H1 (cell line): ENCODE results near the gene ZNF652. TPM values are rescaled to one million over a fixed set of nuclear protein-coding genes. Genes with fewer than 3 reads are reported as not detected.

Experiments used
- CTCF ChIA-PET: fragments of 300-600 bp; sonication (Branson Sonifier 250); formaldehyde crosslinking; loops from one replicate; lab custom pipeline; 2021; ENCODE audit not compliant: partially characterized antibody; lab: Charles Lee
- POLR2A ChIA-PET: fragments of 300-600 bp; sonication (Branson Sonifier 250); formaldehyde crosslinking; loops from one replicate; lab custom pipeline; 2021; ENCODE audit warnings: inconsistent platforms; ENCODE audit not compliant: partially characterized antibody; lab: Charles Lee
- DNase-seq, 2 experiments: peaks; one replicate each; pipeline versions ENCODE4 v3.0.0 to v3.0.0-alpha.2; 2010 to 2022; ENCODE audit warnings: low spot score in 2 of 2, low read depth in 1 of 2, mixed read lengths in 1 of 2
- FAIRE-seq: peaks from 2 replicates; lab custom pipeline; 2011; peaks lifted over from hg19 to GRCh38; lab: Jason Lieb, UNC
- H2AFZ ChIP-seq: 2 replicates; pipeline ENCODE4 v1.8.1; 2012; ENCODE audit warnings: low read length, inconsistent platforms
- H2AK5ac ChIP-seq: 2 replicates; pipeline ENCODE4 v1.6.1; 2013; ENCODE audit warnings: low read depth, low read length
- H2BK120ac ChIP-seq: replicated peaks from 2 replicates; pipeline ENCODE3; 2013; ENCODE audit warnings: low read depth, low read length, inconsistent platforms
- H2BK12ac ChIP-seq: 2 replicates; pipeline ENCODE4 v1.6.1; 2013; ENCODE audit warnings: low read depth, low read length
- H2BK15ac ChIP-seq: 2 replicates; pipeline ENCODE4 v1.6.1; 2013; ENCODE audit warnings: low read length
- H2BK20ac ChIP-seq: 2 replicates; pipeline ENCODE4 v1.6.1; 2013; ENCODE audit warnings: low read length
- H2BK5ac ChIP-seq: 2 replicates; pipeline ENCODE4 v1.6.1; 2013; ENCODE audit warnings: low read depth, low read length
- H3K14ac ChIP-seq: 2 replicates; pipeline ENCODE4 v1.6.1; 2013; ENCODE audit warnings: inconsistent platforms; ENCODE audit not compliant: insufficient read length
- H3K18ac ChIP-seq: 2 replicates; pipeline ENCODE4 v1.6.1; 2013; ENCODE audit warnings: low read length; ENCODE audit errors: extremely low read depth
- H3K23ac ChIP-seq: 2 replicates; pipeline ENCODE4 v1.6.1; 2013; ENCODE audit warnings: inconsistent platforms; ENCODE audit not compliant: insufficient read length
- H3K23me2 ChIP-seq: 2 replicates; pipeline ENCODE4 v1.6.1; 2013; ENCODE audit warnings: low read depth, low read length
- H3K27ac ChIP-seq: 2 replicates; pipeline ENCODE4 v1.6.1; 2011; ENCODE audit warnings: low read depth, low read length, inconsistent platforms
- H3K27me3 ChIP-seq, 4 experiments: replicated peaks in 1 of 4; 1 replicate in 1 of 4; 2 replicates in 3 of 4; pipeline versions ENCODE4 v1.6.1 to v1.8.1; 2011 to 2013; ENCODE audit warnings: low read length in 3 of 4, mild to moderate bottlenecking in 3 of 4, inconsistent platforms in 2 of 4, mixed read lengths in 2 of 4, moderate library complexity in 1 of 4; ENCODE audit not compliant: control insufficient read depth in 3 of 4, insufficient read depth in 3 of 4; ENCODE audit errors: extremely low read depth in 1 of 4
- H3K36me3 ChIP-seq, 4 experiments: 2 replicates each; pipeline versions ENCODE4 v1.6.1 to v1.8.1; 2011 to 2013; ENCODE audit warnings: mild to moderate bottlenecking in 4 of 4, low read length in 3 of 4, moderate library complexity in 2 of 4, control low read depth in 1 of 4, inconsistent platforms in 1 of 4; ENCODE audit not compliant: insufficient read depth in 4 of 4, control insufficient read depth in 2 of 4
- H3K4ac ChIP-seq: replicated peaks from 2 replicates; pipeline ENCODE3; 2013; ENCODE audit warnings: low read length, low read depth, mixed read lengths, inconsistent platforms; ENCODE audit not compliant: insufficient read length
- H3K4me1 ChIP-seq, 4 experiments: replicated peaks in 1 of 4; 1 replicate in 1 of 4; 2 replicates in 3 of 4; pipeline versions ENCODE4 v1.6.1 to v1.8.1; 2011 to 2013; ENCODE audit warnings: low read length in 3 of 4, inconsistent platforms in 2 of 4, mixed read lengths in 1 of 4; ENCODE audit not compliant: insufficient read depth in 4 of 4, control insufficient read depth in 3 of 4
- H3K4me2 ChIP-seq, 2 experiments: 2 replicates each; pipeline versions ENCODE4 v1.6.1 to v1.8.1; 2011 to 2013; ENCODE audit warnings: low read depth in 2 of 2, low read length in 2 of 2, control low read depth in 1 of 2, inconsistent platforms in 1 of 2, mild to moderate bottlenecking in 1 of 2; ENCODE audit not compliant: insufficient read depth in 1 of 2
- H3K4me3 ChIP-seq, 4 experiments: fragments of 200-600, 300-600 bp in 1 of 4; sonication (generic), shearing (Covaris generic), sonication (Bioruptor Twin) in 1 of 4; 2 replicates each; pipeline versions ENCODE4 v1.5.1 to v1.8.1; 2011 to 2016; ENCODE audit warnings: low read length in 4 of 4, low read depth in 3 of 4, control low read depth in 2 of 4, inconsistent platforms in 2 of 4, mild to moderate bottlenecking in 2 of 4, mixed read lengths in 1 of 4, moderate library complexity in 1 of 4; ENCODE audit not compliant: insufficient read depth in 2 of 4; ENCODE audit errors: extremely low read depth in 1 of 4
- H3K56ac ChIP-seq: replicated peaks from 2 replicates; pipeline ENCODE3; 2013; ENCODE audit warnings: low read depth, mild to moderate bottlenecking, mixed read lengths, low read length, inconsistent platforms; ENCODE audit not compliant: insufficient read length
- H3K79me1 ChIP-seq: 2 replicates; pipeline ENCODE4 v1.6.1; 2013; ENCODE audit warnings: low read depth, low read length, control low read depth
- H3K79me2 ChIP-seq, 2 experiments: 2 replicates each; pipeline versions ENCODE4 v1.6.1 to v1.8.1; 2012 to 2013; ENCODE audit warnings: low read length in 2 of 2, mild to moderate bottlenecking in 2 of 2, inconsistent platforms in 1 of 2; ENCODE audit not compliant: insufficient read depth in 2 of 2, control insufficient read depth in 1 of 2
- H3K9ac ChIP-seq, 4 experiments: replicated peaks in 1 of 4; 1 replicate in 1 of 4; 2 replicates in 3 of 4; pipeline versions ENCODE4 v1.6.1 to v1.8.1; 2011 to 2013; ENCODE audit warnings: low read depth in 3 of 4, low read length in 3 of 4, control low read depth in 2 of 4, mild to moderate bottlenecking in 2 of 4, moderate library complexity in 2 of 4, inconsistent platforms in 1 of 4; ENCODE audit errors: extremely low read depth in 1 of 4
- H3K9me3 ChIP-seq, 2 experiments: 2 replicates each; pipeline versions ENCODE4 v1.6.1 to v1.8.1; 2012 to 2013; ENCODE audit warnings: mild to moderate bottlenecking in 2 of 2, moderate library complexity in 2 of 2, control low read depth in 1 of 2, inconsistent platforms in 1 of 2, low read depth in 1 of 2, low read length in 1 of 2, mixed read lengths in 1 of 2; ENCODE audit not compliant: insufficient read depth in 2 of 2
- H4K20me1 ChIP-seq, 2 experiments: replicated peaks in 1 of 2; 2 replicates each; pipeline versions ENCODE3 to v1.8.1; 2011 to 2013; ENCODE audit warnings: inconsistent platforms in 2 of 2, low read length in 2 of 2, mild to moderate bottlenecking in 1 of 2; ENCODE audit not compliant: insufficient read depth in 2 of 2, control insufficient read depth in 1 of 2
- H4K5ac ChIP-seq: 2 replicates; pipeline ENCODE4 v1.6.1; 2013; ENCODE audit warnings: low read length, low read depth, mixed read lengths, inconsistent platforms; ENCODE audit not compliant: insufficient read length
- H4K8ac ChIP-seq: 2 replicates; pipeline ENCODE4 v1.8.0; 2013; ENCODE audit warnings: mild to moderate bottlenecking, moderate library complexity, low read length, inconsistent platforms; ENCODE audit not compliant: insufficient read depth; ENCODE audit errors: extremely low read depth
- H4K91ac ChIP-seq: replicated peaks from 2 replicates; pipeline ENCODE3; 2013; ENCODE audit warnings: low read length, mixed read lengths, inconsistent platforms; ENCODE audit not compliant: insufficient read length
- BCL11A ChIP-seq, 2 experiments: IDR thresholded peaks; one replicate each; pipeline ENCODE4 v1.6.1; 2011; ENCODE audit warnings: low read depth in 2 of 2, low read length in 2 of 2, mild to moderate bottlenecking in 2 of 2
- CBX5 ChIP-seq: fragments of 300-800, 300-1000 bp; sonication (generic); IDR thresholded peaks from 2 replicates; pipeline ENCODE4 v1.7.1; 2016; ENCODE audit warnings: antibody characterized with exemption, low read length, low read depth
- CHD2 ChIP-seq: IDR thresholded peaks from 2 replicates; pipeline ENCODE4 v1.6.1; 2012; ENCODE audit warnings: low read length, improper control_type of control experiment
- CTBP2 ChIP-seq: IDR thresholded peaks from 2 replicates; pipeline ENCODE4 v1.7.0; 2011; ENCODE audit warnings: borderline replicate concordance, mild to moderate bottlenecking, moderate library complexity, mixed read lengths, low read length; ENCODE audit not compliant: insufficient read depth, insufficient read length
- GABPA ChIP-seq: IDR thresholded peaks from 2 replicates; pipeline ENCODE4 v1.6.1; 2011; ENCODE audit warnings: mild to moderate bottlenecking, low read length, moderate library complexity, borderline replicate concordance; ENCODE audit not compliant: insufficient read depth
- MAFK ChIP-seq: IDR thresholded peaks from 2 replicates; pipeline ENCODE4 v1.6.1; 2012; ENCODE audit warnings: low read depth, mild to moderate bottlenecking, improper control_type of control experiment, low read length
- POLR2AphosphoS5 ChIP-seq: IDR thresholded peaks from 2 replicates; pipeline ENCODE4 v1.6.1; 2011; ENCODE audit warnings: low read depth, low read length
- RBBP5 ChIP-seq: IDR thresholded peaks from 2 replicates; pipeline ENCODE4 v1.7.1; 2012; ENCODE audit warnings: low read depth, mild to moderate bottlenecking, inconsistent platforms, low read length, moderate library complexity, borderline replicate concordance
- RFX5 ChIP-seq: IDR thresholded peaks from 2 replicates; pipeline ENCODE4 v1.6.1; 2011; ENCODE audit warnings: low read depth, low read length, improper control_type of control experiment, borderline replicate concordance
- SP4 ChIP-seq: IDR thresholded peaks from 2 replicates; pipeline ENCODE4 v1.6.1; 2012; ENCODE audit warnings: low read length, inconsistent platforms
- ZNF274 ChIP-seq: IDR thresholded peaks from 2 replicates; pipeline ENCODE4 v1.7.0; 2012; ENCODE audit warnings: low read length, borderline replicate concordance; ENCODE audit errors: extremely low read depth
- WGBS, 2 experiments: shearing (Covaris generic) in 1 of 2; methylation state at CpG; one replicate each; pipeline versions ENCODE4 v1.1.6 to v1.1.7; 2013 to 2015; ENCODE audit warnings: low lambda C conversion rate in 2 of 2, mixed read lengths in 2 of 2, inconsistent platforms in 1 of 2, low coverage in 1 of 2, missing lambda C conversion rate in 1 of 2; ENCODE audit not compliant: insufficient replicate concordance in 2 of 2, insufficient coverage in 1 of 2, insufficient read length in 1 of 2; ENCODE audit errors: extremely low coverage in 1 of 2, missing lambda C conversion rate in 1 of 2; 5-methylcytosine and 5-hydroxymethylcytosine counted together
- polyA plus RNA-seq, 7 experiments: library from polyadenylated mRNA; depleted of rRNA in 3 of 7; stranded (reverse) in 5 of 7; unstranded in 2 of 7; fragments of >200 nt in 5 of 7; fragments of 200-250 nt in 2 of 7; gene quantifications; 1 replicate in 5 of 7; 2 replicates in 1 of 7; 4 replicates in 1 of 7; pipeline versions ENCODE4 v1.2.1 to v1.2.3, GENCODE V29; 2011 to 2013; ENCODE audit warnings: missing spikeins in 2 of 7, mixed read lengths in 2 of 7
- total RNA-seq: library from RNA; stranded (reverse); fragmentation: NEBNext Ultra II Directional; extraction: Animal tissue kit (Norgen Biotek cat#: 25700); gene quantifications from 2 replicates; pipeline ENCODE4 v1.2.1, GENCODE V29; 2021
- TF ChIP-seq, protein P1 (sequence below), 3 experiments: IDR thresholded peaks; 1 replicate in 2 of 3; 2 replicates in 1 of 3; pipeline versions ENCODE4 v1.5.1 to v1.6.1; 2011; ENCODE audit warnings: low read length in 3 of 3, mild to moderate bottlenecking in 3 of 3, inconsistent platforms in 2 of 3, low read depth in 1 of 3, moderate library complexity in 1 of 3; ENCODE audit not compliant: insufficient read depth in 1 of 3; ENCODE audit errors: control extremely low read depth in 1 of 3

ZNF652 gene
- total and polyA plus RNA-seq, 2 of the 8 experiments (the other 6 are each of a cell fraction or from before 2014, with no cell fraction given) = 13.5 to 39.6 TPM

DNA sequence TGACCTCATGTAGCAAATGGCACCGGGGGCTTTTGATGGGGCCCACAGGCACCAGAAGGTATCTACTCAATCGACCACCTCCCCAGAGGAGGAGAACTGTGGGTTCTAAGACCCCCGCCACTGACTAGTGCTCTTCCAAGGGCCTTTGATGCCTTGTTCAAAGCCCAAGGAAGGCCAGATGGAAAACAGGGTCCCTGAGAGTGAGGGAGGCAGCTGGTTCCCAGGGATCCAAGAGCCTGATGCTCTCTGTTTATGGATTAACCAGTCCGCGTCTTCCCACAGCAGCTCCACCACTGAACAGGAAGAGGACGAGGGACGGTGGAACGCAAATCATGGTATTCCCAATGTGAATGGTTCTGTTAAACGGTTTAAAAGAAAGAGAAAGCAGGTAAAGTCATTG, 45.0 kb upstream of the ZNF652 start:
- no peak overlapping the region for H2BK120ac ChIP-seq
- H2BK5ac ChIP-seq = no peak overlapping the region
- no peak overlapping the region for H4K8ac ChIP-seq
- POLR2A ChIA-PET = interaction anchor here (1.7 to 2.0 kb wide), 2 partner anchors 78 to 101 kb away, joined by 4 to 7 read pairs; no protein-coding TSS in a partner anchor
- no peak overlapping the region for H4K5ac ChIP-seq
- FAIRE-seq = no peak
- H4K20me1 ChIP-seq = peaks cover 2 to 10% of the 10 kb centered on the region in 2 experiments
- H3K9ac ChIP-seq = no peak overlapping the region
- H2BK20ac ChIP-seq = no peak overlapping the region
- H3K79me2 ChIP-seq = no peaks in the 10 kb centered on the region
- H3K23me2 ChIP-seq = 0 out of 2 replicates have a peak, but pooled peaks cover 2% of the 10 kb centered on the region
- H3K27me3 ChIP-seq = no peaks in the 10 kb centered on the region
- H2AK5ac ChIP-seq = no peak overlapping the region
- H3K14ac ChIP-seq = no peak overlapping the region
- H3K4me3 ChIP-seq = no peak overlapping the region
- H3K4ac ChIP-seq = no peak overlapping the region
- no peak overlapping the region for H3K27ac ChIP-seq
- CTCF ChIA-PET = interaction anchor here (0.6 to 8.9 kb wide), 25 partner anchors 8 to 1044 kb away, joined by 3 to 138 read pairs (median 5); partner anchors contain the start of gene NXPH3
- no peak overlapping the region for H2BK12ac ChIP-seq
- no peaks in the 10 kb centered on the region; the same call in 1 of the 2 replicates for H3K79me1 ChIP-seq
- H2AFZ ChIP-seq = no peak overlapping the region
- no peak overlapping the region for H3K23ac ChIP-seq
- no peak overlapping the region for H3K4me2 ChIP-seq
- 95% methylated on average over 9 of the region's 9 CpGs; no CpG with 5 or more reads in 1 of the 2 experiments for WGBS, 2 experiments
- no peaks in the 10 kb centered on the region for H3K9me3 ChIP-seq
- H3K36me3 ChIP-seq = peaks cover 43 to 86% (median 70%) of the 10 kb centered on the region in 4 experiments
- no peaks in the 10 kb centered on the region for H3K4me1 ChIP-seq
- H4K91ac ChIP-seq = no peak overlapping the region
- no peak overlapping the region for H3K18ac ChIP-seq
- H2BK15ac ChIP-seq = no peak overlapping the region
- DNase-seq = no peak
- H3K56ac ChIP-seq = no peak overlapping the region
- TF ChIP-seq, protein P1, sequence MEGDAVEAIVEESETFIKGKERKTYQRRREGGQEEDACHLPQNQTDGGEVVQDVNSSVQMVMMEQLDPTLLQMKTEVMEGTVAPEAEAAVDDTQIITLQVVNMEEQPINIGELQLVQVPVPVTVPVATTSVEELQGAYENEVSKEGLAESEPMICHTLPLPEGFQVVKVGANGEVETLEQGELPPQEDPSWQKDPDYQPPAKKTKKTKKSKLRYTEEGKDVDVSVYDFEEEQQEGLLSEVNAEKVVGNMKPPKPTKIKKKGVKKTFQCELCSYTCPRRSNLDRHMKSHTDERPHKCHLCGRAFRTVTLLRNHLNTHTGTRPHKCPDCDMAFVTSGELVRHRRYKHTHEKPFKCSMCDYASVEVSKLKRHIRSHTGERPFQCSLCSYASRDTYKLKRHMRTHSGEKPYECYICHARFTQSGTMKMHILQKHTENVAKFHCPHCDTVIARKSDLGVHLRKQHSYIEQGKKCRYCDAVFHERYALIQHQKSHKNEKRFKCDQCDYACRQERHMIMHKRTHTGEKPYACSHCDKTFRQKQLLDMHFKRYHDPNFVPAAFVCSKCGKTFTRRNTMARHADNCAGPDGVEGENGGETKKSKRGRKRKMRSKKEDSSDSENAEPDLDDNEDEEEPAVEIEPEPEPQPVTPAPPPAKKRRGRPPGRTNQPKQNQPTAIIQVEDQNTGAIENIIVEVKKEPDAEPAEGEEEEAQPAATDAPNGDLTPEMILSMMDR (IDR thresholded peaks at IDR 0.05; ENCODE audit: control extremely low read depth in 1 of 3, insufficient read depth in 1 of 3, low read depth in 1 of 3, low read length in 3 of 3) = no peak
- TF ChIP-seq BCL11A (IDR thresholded peaks at IDR 0.05; ENCODE audit: low read depth in 2 of 2, low read length in 2 of 2) = no peak
- TF ChIP-seq MAFK = no peak
- no peak for TF ChIP-seq RBBP5
- no peak for TF ChIP-seq CHD2
- TF ChIP-seq ZNF274 = no peak
- TF ChIP-seq RFX5 = no peak
- TF ChIP-seq POLR2AphosphoS5 = no peak
- TF ChIP-seq CBX5 = no peak
- no peak for TF ChIP-seq CTBP2
- no peak for TF ChIP-seq GABPA
- no peak for TF ChIP-seq SP4
